ENCODE results near the gene CCDC27.

- TF ChIP-seq, protein P1, sequence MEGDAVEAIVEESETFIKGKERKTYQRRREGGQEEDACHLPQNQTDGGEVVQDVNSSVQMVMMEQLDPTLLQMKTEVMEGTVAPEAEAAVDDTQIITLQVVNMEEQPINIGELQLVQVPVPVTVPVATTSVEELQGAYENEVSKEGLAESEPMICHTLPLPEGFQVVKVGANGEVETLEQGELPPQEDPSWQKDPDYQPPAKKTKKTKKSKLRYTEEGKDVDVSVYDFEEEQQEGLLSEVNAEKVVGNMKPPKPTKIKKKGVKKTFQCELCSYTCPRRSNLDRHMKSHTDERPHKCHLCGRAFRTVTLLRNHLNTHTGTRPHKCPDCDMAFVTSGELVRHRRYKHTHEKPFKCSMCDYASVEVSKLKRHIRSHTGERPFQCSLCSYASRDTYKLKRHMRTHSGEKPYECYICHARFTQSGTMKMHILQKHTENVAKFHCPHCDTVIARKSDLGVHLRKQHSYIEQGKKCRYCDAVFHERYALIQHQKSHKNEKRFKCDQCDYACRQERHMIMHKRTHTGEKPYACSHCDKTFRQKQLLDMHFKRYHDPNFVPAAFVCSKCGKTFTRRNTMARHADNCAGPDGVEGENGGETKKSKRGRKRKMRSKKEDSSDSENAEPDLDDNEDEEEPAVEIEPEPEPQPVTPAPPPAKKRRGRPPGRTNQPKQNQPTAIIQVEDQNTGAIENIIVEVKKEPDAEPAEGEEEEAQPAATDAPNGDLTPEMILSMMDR (IDR thresholded peaks at IDR 0.05) = no peak
- no peak for TF ChIP-seq ZFX (IDR thresholded peaks at IDR 0.05; ENCODE audit: borderline replicate concordance)
These were observed 44.8 kb upstream of the CCDC27 start for GRCh38 chr1:3707298-3707938.

Data from 22Rv1 (cell line).